Measurements from ENCODE around the gene TKFC. TPM values are rescaled to one million over a fixed set of nuclear protein-coding genes. Genes with fewer than 3 reads are reported as not detected.
"Not testable (repeated sequence)": the region's sequence is repeated elsewhere in the genome, so short reads cannot be mapped to it uniquely, and the experiment has no call there.

The TKFC gene
- total RNA-seq, 1 donor from 2014 or later = 72.6 TPM

GRCh38 chr11:61372659-61373420, 39.8 kb downstream of the TKFC start:
- H3K4me3 Mint-ChIP-seq = no peak overlapping the region
- TF ChIP-seq CTCF (conservative IDR thresholded peaks at IDR 0.05) = no peak
- no peak overlapping the region for H3K27ac Mint-ChIP-seq
- H3K4me1 Mint-ChIP-seq (ENCODE audit: unreplicated experiment) = no peaks in the 10 kb centered on the region
- H3K9me3 Mint-ChIP-seq = no peaks in the 10 kb centered on the region
- H3K27me3 Mint-ChIP-seq = no peaks in the 10 kb centered on the region
- DNase-seq (ENCODE audit: extremely low spot score, unreplicated experiment) = no peak
- peaks cover 49% of the 10 kb centered on the region for H3K36me3 Mint-ChIP-seq

GRCh38 chr11:61375761-61376108, 42.7 kb downstream of the TKFC start:
- DNase-seq (ENCODE audit: extremely low spot score, unreplicated experiment) = no peak
- Mint-ChIP-seq H3K27me3 (no peaks in the 10 kb centered on the region), H3K4me3 (no peak overlapping the region), H3K27ac (no peak overlapping the region), H3K4me1 (ENCODE audit: unreplicated experiment) (no peaks in the 10 kb centered on the region), H3K36me3 (peaks cover 28% of the 10 kb centered on the region), H3K9me3 (no peaks in the 10 kb centered on the region)
- no peak for TF ChIP-seq CTCF (conservative IDR thresholded peaks at IDR 0.05)

- no peaks in the 10 kb centered on the region for H3K9me3 Mint-ChIP-seq
- TF ChIP-seq CTCF (conservative IDR thresholded peaks at IDR 0.05) = no peak
- peaks cover 20% of the 10 kb centered on the region for H3K36me3 Mint-ChIP-seq
- H3K4me1 Mint-ChIP-seq (ENCODE audit: unreplicated experiment) = no peaks in the 10 kb centered on the region
- H3K27me3 Mint-ChIP-seq = no peaks in the 10 kb centered on the region
- peak overlapping the region; percentile 36 for H3K27ac Mint-ChIP-seq
- H3K4me3 Mint-ChIP-seq = peak overlapping the region; percentile 17
- no peak for DNase-seq (ENCODE audit: extremely low spot score, unreplicated experiment)
These were observed 44.6 kb downstream of the TKFC start for GRCh38 chr11:61377461-61378160.

GRCh38 chr11:61378713-61379313, 45.8 kb downstream of the TKFC start:
- H3K4me1 Mint-ChIP-seq (ENCODE audit: unreplicated experiment) = no peaks in the 10 kb centered on the region
- no peak overlapping the region for H3K4me3 Mint-ChIP-seq
- H3K27ac Mint-ChIP-seq = no peak overlapping the region
- no peaks in the 10 kb centered on the region for H3K27me3 Mint-ChIP-seq
- H3K36me3 Mint-ChIP-seq = peaks cover 16% of the 10 kb centered on the region
- H3K9me3 Mint-ChIP-seq = no peaks in the 10 kb centered on the region
- DNase-seq (ENCODE audit: extremely low spot score, unreplicated experiment) = no peak
- TF ChIP-seq CTCF (conservative IDR thresholded peaks at IDR 0.05) = no peak

- Mint-ChIP-seq H3K36me3 (peaks cover 16% of the 10 kb centered on the region), H3K27me3 (no peaks in the 10 kb centered on the region), H3K9me3 (no peaks in the 10 kb centered on the region), H3K4me1 (ENCODE audit: unreplicated experiment) (peaks cover 9% of the 10 kb centered on the region), H3K4me3 (no peak overlapping the region), H3K27ac (no peak overlapping the region)
- TF ChIP-seq CTCF (conservative IDR thresholded peaks at IDR 0.05) = no peak
- DNase-seq (ENCODE audit: extremely low spot score, unreplicated experiment) = no peak
These were observed 47.9 kb downstream of the TKFC start for GRCh38 chr11:61380884-61381283.

- not testable (repeated sequence) for H3K9me3 Mint-ChIP-seq; DNase-seq (ENCODE audit: extremely low spot score, unreplicated experiment); H3K4me1 Mint-ChIP-seq (ENCODE audit: unreplicated experiment)
These were observed 50.8 kb downstream of the TKFC start for GRCh38 chr11:61383859-61384258.

More at GRCh38 chr11:61383859-61384258, 50.8 kb downstream of the TKFC start:
- H3K27me3 Mint-ChIP-seq, H3K36me3 Mint-ChIP-seq, H3K4me3 Mint-ChIP-seq, H3K27ac Mint-ChIP-seq: not testable (repeated sequence)

Data from type B pancreatic cell (in vitro differentiated cells).